ENCODE data around the gene CPLX3.

DNA sequence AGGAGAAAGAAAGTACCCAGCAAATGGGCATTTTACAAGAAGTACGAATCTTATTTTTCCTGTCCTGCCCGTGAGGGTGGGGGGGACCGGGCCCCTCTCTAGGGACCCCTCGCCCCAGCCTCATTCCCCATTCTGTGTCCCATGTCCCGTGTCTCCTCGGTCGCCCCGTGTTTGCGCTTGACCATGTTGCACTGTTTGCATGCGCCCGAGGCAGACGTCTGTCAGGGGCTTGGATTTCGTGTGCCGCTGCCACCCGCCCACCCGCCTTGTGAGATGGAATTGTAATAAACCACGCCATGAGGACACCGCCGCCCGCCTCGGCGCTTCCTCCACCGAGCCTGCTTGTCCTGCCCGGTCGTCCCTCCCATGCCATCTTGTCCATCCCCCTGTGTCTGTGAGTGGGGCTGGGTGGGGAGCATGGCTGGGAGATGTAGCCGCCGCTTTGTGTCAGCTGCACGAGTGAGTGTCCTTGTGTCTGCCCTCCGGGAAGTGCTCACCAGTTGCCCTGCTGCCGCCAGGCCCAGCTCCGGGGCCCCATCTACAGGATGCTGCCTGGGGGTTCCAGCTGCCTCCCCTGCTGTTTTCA is 23.5 kb upstream of the CPLX3 start:
- no peak for TF ChIP-seq SIN3A (IDR thresholded peaks at IDR 0.05; ENCODE audit: borderline replicate concordance, insufficient read depth, low read length)
- no peak for TF ChIP-seq POLR2AphosphoS5 (IDR thresholded peaks at IDR 0.05; ENCODE audit: low read depth, low read length)
- TF ChIP-seq, protein P1, sequence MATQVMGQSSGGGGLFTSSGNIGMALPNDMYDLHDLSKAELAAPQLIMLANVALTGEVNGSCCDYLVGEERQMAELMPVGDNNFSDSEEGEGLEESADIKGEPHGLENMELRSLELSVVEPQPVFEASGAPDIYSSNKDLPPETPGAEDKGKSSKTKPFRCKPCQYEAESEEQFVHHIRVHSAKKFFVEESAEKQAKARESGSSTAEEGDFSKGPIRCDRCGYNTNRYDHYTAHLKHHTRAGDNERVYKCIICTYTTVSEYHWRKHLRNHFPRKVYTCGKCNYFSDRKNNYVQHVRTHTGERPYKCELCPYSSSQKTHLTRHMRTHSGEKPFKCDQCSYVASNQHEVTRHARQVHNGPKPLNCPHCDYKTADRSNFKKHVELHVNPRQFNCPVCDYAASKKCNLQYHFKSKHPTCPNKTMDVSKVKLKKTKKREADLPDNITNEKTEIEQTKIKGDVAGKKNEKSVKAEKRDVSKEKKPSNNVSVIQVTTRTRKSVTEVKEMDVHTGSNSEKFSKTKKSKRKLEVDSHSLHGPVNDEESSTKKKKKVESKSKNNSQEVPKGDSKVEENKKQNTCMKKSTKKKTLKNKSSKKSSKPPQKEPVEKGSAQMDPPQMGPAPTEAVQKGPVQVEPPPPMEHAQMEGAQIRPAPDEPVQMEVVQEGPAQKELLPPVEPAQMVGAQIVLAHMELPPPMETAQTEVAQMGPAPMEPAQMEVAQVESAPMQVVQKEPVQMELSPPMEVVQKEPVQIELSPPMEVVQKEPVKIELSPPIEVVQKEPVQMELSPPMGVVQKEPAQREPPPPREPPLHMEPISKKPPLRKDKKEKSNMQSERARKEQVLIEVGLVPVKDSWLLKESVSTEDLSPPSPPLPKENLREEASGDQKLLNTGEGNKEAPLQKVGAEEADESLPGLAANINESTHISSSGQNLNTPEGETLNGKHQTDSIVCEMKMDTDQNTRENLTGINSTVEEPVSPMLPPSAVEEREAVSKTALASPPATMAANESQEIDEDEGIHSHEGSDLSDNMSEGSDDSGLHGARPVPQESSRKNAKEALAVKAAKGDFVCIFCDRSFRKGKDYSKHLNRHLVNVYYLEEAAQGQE (IDR thresholded peaks at IDR 0.05; ENCODE audit: insufficient read depth in 1 of 2, low read depth in 2 of 2, low read length in 2 of 2), result no peak
